Suprapubic skin (tissue), 3 donors: Measurements from ENCODE around the gene ACADS.

ENCODE experiments used
- CTCF ChIP-seq, 2 donors: fragments of 200-600 bp in 1 of 2; fragments of 450-650 bp in 1 of 2; sonication (generic) in 1 of 2; IDR thresholded peaks; one replicate each; pipeline ENCODE4 v1.5.1; 2016 to 2019; ENCODE audit warnings: antibody characterized with exemption in 2 of 2, mild to moderate bottlenecking in 1 of 2, moderate library complexity in 1 of 2
- POLR2A ChIP-seq, 2 donors: fragments of 450-650 bp; IDR thresholded peaks; one replicate each; pipeline ENCODE4 v1.6.1; 2017; ENCODE audit warnings: antibody characterized with exemption in 2 of 2, mild to moderate bottlenecking in 2 of 2, moderate library complexity in 2 of 2

GRCh38 chr12:120688527-120689071 is 37.0 kb upstream of the ACADS start:
- no peak for TF ChIP-seq CTCF (IDR thresholded peaks at IDR 0.05)
- no peak for TF ChIP-seq POLR2A (IDR thresholded peaks at IDR 0.05)
